HG02970 (cell line): ENCODE measurements around the gene CCK.
"Not testable (repeated sequence)": the region's sequence is repeated elsewhere in the genome, so short reads cannot be mapped to it uniquely, and the experiment has no call there.

Experiments used
- ATAC-seq: cut with Tn5 transposase; IDR thresholded peaks from one replicate; pipeline ENCODE4 v1.9.1; 2021; ENCODE audit warnings: mild to moderate bottlenecking, moderate library complexity, moderate number of reproducible peaks; ENCODE audit not compliant: unreplicated experiment, low FRiP score

Gene CCK, protein sequence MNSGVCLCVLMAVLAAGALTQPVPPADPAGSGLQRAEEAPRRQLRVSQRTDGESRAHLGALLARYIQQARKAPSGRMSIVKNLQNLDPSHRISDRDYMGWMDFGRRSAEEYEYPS

DNA sequence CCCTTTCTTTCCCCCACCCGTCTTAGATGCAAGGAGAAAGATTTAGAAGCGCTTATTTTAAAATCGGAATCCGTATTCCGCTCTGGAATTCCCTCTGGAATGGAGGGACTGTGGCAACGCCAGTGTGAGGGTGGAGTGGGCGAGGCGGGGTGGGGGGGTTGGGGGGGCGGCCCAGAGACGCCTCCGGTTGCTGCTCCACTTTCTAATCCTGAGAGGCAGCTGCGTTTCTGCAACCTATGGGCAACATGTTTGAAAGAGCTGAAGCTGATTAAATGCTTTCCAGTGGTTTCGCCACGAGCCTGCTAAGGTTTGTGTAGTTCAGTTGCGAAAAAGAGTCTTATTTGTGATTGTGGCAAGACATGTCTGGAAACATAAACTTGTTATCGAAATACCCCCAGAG lies at the start of gene CCK:
CCK (minus strand) TSS at position 101 of the 400 bp plus-strand sequence. CDS start 2,555 bp downstream, outside the sequence.
- no peak for ATAC-seq

DNA sequence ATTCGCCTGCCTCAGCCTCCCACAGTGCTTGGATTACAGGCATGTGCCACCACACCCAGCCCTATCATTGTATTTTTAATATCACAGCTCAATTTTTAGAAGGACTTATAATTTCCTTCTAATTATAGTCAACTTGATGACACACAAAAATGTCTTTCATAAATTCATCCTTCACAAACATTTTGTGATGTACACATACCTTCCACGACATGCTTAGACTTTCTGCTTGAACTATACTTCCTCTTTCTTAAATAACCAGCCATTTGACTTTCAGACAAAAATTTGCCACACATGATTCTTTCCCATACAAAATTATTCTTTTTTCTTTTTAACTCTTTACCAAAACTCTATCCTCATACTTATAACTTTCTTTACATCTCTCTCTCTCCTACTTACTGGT lies 48.4 kb upstream of the CCK start:
- ATAC-seq: no peak

DNA sequence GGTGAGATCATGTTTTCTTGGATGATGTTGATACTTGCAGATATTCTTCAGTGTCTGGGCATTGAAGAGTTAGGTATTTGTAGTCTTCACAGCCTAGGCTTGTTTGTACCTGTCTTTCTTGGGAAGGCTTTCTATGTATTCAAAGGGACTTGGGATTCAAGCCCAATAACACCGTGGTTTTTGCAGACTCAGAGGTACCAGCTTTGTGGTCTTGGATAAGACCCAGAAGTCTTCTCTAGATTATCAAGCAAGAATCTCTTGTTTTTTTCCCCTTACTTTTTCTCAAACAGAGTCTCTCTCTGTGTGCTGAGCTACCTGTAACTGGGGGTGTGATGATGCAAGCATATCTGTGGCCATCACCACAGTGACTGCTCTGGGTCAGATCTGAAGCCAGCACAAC lies 42.7 kb upstream of the CCK start:
- ATAC-seq: no peak

DNA sequence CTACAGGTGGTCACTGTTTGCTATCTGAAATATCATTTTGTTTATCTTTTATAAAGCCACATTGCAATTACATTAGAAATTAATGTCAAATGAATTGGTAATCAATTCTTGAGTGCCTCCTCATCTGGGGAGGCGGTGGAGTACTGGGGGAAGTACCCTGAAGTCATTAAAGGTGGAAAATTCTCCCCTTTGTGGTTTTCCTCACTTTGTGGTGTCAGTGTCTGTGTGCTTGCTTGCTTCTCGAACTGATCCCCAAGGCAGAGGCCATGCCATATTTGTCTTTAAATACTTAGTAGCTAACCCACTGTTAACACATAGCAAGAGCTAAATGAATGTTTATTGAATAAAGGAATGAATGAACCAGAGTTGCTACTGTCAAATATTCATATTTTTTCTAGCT lies 40.5 kb upstream of the CCK start:
- no peak for ATAC-seq

DNA sequence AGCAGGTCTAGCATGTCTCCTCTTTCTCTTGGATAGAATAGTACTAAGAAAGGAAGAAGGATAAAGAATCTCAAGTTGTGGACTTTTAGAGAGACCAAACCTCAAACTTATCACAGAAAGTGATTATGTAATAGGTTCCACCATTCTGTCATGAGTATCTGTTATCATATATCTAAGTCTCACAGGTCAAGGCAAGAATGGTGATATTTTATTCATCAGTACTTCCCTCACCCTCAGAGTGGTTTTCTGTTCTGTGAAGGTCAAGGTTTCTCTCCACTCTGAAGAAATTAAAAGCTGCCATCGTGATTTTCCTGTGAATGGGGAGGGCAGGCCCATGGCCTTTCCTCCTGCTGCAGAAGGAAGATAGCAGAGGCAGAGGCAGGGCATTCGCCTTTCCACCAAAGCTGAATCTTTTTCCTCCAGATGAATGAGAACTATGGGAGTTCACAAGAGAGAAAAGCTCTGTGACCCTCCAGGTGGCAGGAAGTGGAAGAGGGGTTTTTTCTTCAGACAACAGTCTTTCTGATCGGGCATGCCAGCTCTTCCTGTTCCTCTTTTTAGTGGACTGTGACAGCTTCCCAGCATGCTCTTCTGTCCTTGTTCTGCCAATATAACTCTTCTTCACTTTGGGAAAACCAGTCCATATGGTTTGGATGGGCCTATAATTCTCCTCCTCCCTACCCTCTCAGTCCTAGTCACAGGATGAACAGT lies 37.1 kb upstream of the CCK start:
- no peak for ATAC-seq

DNA sequence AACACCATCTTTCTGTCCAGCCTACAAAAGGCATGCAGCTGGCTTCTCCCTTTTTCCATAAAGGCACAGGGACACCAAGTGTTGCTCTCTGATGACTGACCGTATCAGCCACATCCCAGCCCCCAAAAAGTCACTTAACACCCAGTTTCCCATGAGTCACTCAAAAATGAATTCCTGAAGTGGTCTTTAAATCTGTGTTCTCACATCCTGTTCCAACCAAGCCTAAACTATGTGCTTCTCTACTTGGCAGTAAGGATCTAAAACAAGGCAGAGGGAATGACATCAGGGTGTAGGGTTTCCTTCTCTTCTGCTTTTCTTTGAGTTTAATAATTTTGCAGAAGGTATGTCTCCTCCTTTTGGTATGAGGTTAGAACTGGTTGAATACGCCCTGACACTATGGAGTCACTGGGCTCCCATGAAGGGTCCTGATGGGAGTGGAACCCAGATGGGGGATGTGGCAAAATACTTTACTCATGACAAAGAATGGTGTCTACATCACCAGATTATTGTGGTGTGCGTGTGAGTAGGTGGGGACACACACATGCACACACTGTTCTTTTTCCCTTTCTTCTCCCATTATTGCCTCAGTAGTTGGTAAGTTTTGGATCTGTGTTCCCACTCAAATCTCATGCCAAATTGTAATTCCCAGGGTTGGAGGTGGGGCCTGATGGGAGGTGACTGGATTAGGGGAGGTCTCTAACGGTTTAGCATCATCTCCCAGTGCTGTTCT lies 35.6 kb upstream of the CCK start:
- ATAC-seq: no peak

DNA sequence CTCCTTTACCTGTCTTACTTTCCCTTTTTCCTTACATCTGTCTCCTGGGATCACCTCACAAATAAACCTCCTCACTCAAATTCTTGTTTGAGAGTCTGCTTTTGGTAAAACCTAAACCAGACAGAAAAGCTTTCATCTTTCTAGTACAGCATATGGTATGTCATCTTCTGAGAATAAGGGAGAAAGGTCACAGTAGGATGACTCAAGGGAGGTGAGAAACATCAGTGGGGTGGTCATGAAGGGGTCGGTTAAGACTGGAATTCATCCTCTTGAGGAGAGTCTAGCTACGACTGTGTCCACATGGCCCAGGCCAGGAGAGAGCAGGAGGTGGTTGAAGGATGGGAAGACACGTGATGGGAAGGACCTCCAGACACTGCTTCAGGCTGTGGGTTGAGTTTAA lies 34.8 kb upstream of the CCK start:
- ATAC-seq: no peak

DNA sequence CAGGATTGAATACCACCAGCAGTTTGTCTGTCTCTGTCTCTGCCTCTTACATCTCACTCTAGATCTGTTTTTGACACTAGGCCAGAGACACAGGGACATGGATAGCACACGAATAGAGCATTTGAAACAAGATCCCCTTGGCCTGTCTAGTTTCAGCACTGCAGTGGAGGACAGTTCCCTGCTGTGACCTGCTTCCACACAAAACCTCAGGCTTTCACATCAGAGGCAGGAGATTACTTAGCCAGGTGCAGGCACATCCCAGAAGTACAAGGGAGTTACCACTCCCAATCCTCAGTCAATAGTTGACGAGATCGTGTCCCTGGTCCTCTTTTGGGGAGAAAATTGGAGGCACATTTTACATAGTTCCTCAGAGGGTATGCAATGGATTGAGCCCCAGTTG lies 34.0 kb upstream of the CCK start:
- no peak for ATAC-seq

DNA sequence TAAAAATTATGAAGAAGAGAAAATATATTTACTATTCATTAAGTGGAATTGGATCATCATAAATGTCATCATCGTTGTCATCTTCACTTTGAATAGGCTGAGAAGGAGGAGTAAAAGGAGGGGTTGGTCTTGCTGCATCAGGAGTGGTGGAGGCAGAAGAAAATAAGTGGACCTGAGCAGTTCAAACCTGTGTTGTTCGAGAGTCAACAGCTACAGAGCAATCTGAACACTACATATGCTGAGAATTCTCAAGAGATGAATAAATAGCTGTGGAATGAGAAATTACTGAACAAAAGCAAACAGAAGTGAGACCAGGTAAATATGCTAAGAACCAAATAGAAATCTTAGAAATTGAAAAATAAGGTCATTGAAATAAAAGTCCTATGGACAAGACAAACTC lies 32.3 kb upstream of the CCK start:
- no peak for ATAC-seq

DNA sequence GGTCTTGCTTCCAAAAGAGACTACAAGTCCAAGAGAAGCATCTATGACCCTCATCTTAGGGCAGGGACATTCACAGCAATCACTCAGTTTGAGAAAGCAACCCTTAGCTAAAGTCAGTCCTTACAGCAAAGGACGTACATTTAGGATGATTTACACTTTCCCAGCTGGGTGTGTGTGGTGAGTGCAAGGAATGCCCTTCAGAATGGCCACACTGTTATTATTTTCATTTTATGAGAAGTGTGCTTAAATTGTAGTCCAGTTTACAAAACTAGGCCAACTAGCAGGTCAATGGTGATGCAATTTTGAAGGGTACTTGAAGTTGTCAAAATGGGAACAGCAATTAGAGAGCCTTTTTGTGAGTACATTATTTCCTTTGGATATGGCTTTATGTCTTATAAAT lies 26.0 kb upstream of the CCK start:
- ATAC-seq: no peak

DNA sequence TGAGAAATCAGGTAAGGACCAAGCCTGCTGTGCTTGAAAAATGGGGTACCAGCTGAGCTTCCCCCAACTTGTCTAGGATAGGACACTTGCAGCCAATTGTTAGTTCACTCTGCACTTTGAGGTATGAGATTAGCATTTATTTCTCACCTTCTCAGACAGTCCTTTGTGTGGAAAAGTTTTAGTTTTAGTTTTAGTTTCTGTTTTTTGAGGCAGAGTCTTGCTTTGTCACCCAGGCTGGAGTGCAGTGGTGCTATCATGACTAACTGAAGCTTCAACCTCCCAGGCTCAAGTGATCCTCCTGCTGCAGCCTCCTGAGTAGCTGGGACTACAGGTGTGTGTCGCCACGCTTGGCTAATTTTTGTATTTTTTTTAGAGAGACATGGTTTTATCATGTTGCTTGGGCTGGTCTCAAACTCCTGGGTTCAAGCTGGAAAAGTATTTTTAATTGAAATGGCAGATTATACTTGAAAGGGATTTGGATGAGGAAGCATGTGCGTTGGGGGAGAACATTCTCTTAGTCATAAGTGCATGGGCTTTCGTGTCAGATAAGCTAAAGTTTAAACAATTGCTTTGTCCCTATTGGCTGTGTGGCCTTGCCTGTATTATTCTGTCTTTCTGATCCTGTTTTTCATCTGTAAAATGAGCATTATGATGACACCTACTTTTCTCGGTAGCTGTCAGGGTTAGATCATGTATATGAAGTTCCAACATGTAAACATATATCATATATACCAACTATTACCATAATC lies 25.2 kb upstream of the CCK start:
- ATAC-seq: no peak

DNA sequence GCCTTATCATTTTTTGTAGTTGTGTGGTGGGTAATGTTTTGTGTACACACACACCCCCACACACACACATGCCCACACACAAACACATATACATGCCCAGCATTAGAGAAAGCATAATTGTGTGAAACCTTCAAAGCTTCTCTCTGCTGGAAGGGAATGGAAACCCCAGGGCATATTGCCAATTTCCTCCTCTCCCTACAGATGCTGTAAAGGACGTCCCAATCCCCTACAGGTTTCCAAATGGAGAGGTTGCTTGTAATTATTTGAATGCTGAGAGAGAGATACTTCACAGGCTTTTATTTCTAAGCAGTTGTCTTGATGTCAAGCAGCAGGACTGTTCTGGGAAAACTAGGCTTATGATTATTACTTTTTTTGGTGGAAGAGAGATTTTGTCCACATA lies 23.0 kb upstream of the CCK start:
- ATAC-seq: no peak

DNA sequence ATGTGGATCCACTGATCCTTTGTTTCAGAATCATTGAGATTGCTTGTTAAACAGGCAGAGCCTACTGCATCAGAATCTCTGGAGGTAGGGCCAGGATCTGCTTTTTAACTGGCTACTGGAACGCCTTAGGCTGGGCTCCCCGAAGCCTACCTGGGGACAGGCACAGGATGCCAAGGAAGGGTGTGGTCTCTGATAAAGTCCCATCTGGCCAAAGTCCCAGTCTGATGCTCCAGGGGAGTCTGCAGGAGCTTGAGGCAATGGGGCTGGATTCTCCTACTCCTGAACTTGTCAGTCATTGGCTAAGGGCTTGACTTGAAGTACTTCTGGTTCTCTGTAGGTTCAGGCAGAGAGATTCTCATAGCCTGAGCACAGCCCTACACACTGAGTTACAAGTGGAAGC lies 22.4 kb upstream of the CCK start:
- ATAC-seq: no peak

DNA sequence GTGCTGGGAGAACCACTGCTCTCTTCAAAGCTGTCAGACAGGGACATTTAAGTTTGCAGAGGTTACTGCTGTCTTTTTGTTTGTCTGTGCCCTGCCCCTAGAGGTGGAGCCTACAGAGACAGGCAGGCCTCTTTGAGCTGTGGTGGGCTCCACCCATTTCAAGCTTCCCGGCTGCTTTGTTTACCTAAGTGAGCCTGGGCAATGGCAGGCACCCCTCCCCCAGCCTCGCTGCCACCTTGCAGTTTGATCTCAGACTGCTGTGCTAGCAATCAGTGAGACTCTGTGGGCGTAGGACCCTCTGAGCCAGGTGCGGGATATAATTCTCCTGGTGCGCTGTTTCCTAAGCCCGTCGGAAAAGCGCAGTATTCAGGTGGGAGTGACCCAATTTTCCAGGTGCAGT lies 21.4 kb upstream of the CCK start:
- not testable (repeated sequence) for ATAC-seq

DNA sequence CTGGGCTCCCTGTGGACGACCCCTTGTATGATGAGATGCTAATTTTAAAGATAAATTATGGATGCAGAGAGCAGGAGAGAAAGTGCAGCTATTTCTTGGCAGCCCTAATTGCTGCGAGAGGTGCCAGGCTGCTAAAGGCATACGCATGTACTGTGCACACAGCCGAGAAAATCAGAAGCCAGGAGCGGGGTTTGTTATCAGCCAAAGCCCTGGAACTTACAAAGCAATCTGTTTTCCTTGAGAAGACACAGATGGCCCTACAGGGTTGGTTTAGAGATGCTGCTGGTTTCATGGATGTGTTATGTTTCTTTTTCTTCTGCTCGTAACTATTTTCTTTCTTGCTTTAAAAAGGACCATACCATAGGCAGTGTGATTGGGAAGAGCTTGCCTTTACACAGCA lies 11.7 kb upstream of the CCK start:
- no peak for ATAC-seq

DNA sequence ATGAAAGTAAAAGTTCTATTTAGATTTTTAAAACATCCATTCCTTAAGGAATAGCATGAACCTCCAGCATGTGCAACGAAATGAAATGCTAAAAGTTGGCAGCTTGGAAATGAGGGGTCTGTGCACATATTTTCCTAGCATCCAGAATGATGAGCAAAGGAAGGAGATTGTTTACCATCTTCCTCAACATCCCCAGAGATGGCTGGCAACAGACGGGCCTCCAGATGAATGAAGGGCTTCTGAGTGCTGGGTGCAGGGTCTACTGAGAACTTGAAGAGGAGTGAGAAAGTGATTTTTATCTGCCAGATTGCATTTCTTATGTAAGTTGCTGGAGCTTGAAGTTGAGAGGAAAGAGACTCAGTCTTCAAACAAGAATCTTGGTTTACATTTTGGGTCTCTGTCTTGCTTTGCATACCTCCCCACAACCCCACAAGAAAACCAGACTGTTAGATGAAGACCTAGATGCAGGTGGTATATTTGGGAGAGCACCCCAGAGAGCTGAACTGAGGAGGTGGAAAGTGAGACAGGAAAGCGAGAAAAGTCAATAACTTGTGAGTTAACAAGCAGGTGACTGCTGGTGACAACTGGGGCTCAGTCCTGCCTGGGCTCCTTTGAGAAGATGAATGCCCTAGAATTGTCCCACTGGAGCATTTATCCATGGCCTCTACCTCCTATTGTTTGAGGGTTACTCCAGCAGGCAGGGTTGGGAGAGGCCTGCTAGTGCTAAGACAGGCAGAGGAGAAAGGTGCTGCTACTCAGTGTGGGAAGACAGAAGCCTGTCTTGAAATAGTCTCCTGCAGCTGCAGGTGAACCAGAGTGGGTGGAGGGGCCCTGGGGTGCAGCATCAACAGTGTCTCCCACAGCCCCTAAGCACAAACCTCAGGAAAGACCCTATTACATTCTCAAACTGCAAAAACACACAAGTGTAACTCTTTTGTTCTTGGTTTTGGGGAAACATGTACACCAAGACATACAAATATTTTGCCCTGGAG lies 10.5 kb upstream of the CCK start:
- ATAC-seq: no peak

DNA sequence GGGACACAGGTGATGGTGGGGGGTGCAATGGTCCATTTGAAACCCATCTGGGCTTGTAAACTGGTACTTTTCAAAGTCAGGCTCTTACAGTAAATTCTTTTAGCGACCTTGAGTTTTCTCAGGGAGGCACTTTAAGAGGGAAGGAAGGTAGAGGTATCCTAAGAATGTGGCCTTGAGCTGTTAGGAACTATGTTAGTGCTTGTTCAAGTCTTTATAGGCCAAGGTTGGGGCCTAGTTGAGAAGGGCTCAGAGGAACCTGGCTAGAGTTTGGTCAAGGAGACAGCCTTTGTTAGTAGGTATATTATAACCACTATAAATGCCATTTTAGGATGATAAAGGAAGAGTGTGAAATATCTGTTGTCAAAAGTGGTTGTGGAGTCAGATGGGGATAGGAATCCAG lies 9.2 kb upstream of the CCK start:
- ATAC-seq: no peak

DNA sequence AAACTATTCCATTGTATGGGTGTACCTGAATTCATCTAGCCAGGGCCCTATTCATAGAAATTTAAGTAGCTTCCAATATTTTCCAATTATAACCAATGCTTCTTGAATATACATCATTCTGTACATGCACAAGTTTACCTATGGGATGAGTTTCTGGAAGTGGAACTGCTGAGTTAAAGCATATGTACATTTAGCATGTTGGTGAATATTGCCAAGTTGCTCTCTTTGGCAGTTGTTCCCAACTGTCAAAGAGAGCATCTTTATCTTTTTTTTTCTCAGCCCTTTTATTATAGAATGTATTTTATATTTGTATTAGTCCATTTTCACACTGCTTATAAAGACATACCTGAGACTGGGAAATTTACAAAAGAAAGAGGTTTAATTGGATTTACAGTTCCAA lies 8.3 kb upstream of the CCK start:
- no peak for ATAC-seq

DNA sequence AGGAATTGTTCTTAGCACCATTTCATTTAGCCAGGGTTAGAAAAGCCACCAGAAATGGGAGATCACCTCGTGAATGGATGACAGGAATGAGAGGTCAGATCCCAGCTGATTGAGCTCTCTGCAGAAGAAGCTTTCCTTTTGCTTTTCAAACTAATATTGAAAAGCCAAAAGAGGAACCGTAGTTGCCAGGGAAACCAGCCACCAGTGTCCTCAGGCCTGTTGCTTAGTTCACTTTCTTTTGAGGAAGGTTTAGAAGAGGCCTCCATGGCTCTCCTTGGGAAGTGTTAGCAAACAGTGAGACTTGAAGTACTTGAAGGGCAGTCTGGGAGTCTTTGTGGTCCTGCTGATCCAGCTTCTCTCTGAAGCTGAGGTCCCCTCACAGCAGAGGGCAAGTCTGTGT lies 7.4 kb upstream of the CCK start:
- ATAC-seq: no peak

DNA sequence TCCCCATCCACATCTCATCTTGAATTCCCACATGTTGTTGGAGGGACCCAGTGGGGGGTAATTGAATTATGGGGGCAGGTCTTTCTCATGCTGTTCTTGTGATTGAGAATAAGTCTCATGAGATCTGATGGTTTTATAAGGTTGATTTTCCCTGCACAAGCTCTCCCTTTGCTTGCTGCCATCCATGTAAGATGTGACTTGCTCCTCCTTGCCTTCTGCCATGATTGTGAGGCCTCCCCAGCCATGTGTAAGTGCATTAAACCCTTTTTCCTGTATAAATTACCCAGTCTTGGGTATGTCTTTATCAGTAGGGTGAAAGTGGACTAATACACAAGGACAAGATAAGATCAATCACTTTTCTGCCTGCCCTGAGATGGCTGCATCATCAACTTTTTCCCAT lies 5.8 kb upstream of the CCK start:
- no peak for ATAC-seq
